A172 (cell line): Measurements from ENCODE around the gene LAMB4. TPM values are rescaled to one million over a fixed set of nuclear protein-coding genes. Genes with fewer than 3 reads are reported as not detected.

Source experiments
- DNase-seq: peaks from one replicate; pipeline ENCODE4 v3.0.0-alpha.2; 2015; ENCODE audit warnings: low spot score
- total RNA-seq: library from RNA; depleted of rRNA; stranded (reverse); fragments of >200 nt; shearing (Covaris generic); gene quantifications from 2 replicates; pipeline ENCODE4 v1.2.3, GENCODE V29; 2014

The LAMB4 gene
- total RNA-seq, 1 experiment from 2014 or later: not detected

DNA sequence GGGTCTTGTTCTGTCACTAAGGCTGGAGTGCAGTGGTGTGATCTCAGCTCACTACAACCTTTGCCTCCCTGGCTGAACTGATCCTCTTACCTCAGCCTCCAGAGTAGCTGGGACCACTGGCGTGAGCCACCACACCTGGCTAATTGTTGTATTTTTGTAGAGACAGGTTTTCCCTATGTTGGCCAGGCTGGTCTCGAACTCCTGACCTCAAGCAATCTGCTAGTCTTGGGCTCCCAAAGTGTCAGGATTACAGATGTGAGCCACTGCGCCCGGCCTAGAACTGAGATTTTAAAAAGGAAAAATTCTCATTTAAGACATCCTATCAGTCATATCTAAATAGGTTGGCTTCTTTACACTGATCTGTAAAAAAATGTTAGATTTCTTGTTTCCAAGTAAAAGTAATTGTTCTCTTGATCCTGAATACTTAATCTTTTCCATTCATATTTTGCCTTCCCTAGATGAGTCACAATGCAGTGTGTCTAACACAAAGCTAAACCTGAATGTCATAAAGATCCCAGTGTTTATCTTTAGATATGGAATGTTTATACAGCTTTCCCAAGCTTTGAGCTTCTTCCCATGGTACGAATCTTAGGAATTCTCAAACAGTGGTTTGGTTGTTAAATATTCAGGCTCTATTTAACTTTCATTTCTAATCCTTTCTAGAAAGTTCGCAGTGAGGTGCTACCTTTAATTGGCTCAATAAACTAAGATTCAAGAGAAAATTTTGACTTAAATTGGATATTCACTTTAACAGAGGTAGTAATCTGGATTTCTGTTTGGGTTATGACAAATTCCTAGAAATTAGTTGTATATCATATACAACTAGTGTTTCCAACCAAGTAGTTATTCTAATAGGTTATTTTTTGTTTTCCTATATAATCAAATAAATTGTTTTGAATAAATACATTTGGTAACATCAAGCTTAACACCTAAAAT lies 115.1 kb downstream of the LAMB4 start:
- DNase-seq: peak; percentile 94

DNA sequence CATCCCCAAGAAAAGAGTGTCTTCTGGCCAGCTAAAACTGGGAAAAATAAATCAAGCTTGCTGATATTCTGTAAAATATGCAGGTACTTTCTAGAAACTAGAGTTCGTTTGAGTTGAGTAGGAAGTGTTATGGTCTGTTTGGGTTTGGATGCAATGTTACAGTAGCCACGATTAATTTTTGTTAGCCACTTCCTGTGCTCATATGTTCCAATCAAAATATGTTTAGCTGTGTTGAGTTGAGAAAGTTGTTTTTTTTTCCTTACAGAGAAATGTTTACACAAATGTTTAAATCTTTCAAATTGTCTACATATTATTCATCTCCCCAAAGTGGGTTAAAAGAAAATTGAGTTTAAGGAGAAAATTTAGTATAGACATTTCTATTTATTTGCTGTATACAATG lies 115.9 kb downstream of the LAMB4 start:
- no peak for DNase-seq

GRCh38 chr7:108012499-108013430 lies 117.4 kb downstream of the LAMB4 start:
- no peak for DNase-seq

DNA sequence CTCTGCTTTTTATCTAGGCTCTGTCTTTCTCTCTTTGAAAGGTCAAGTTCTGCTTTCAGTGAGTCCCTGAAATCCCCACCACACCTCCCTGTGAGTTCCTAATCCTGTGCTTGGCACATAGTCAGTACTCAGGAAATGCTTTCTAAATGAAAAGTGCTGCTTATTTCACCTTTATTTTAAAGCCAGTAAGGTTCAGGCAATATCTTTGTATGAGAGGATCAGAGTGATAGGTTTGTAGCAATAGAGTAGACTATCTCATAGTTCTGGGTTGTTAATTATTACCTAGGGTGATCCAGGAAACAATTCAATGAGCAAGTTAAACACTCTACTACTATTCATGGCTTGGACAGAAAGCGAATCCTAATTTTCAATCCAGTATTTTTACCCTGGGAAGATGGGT lies 119.8 kb downstream of the LAMB4 start:
- no peak for DNase-seq

- DNase-seq: no peak
These were observed 120.3 kb downstream of the LAMB4 start for GRCh38 chr7:108009873-108010272.

- no peak for DNase-seq
These were observed 121.3 kb downstream of the LAMB4 start for GRCh38 chr7:108008827-108009226.

- no peak for DNase-seq
These were observed 121.9 kb downstream of the LAMB4 start for GRCh38 chr7:108008240-108008639.

GRCh38 chr7:108007762-108008161 lies 122.4 kb downstream of the LAMB4 start:
- no peak for DNase-seq

DNA sequence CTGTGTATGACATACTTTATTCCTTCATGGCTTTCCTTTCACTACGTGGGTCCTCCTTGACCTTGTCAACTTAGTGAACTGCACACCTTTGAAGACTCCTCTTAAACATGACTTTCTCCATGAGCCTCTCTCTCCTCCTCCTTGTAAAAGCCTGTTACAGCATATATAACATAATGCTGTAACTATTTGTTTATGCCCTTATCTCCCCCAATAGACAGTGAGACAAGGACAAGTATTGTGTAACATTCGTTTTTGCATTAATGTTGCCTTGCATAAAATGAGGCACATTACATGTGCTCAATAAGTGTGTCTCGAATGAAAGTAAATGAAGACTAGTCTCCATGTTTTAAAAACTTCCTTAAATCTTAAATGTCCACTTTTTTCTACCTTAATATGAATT lies 122.9 kb downstream of the LAMB4 start:
- DNase-seq: no peak

DNA sequence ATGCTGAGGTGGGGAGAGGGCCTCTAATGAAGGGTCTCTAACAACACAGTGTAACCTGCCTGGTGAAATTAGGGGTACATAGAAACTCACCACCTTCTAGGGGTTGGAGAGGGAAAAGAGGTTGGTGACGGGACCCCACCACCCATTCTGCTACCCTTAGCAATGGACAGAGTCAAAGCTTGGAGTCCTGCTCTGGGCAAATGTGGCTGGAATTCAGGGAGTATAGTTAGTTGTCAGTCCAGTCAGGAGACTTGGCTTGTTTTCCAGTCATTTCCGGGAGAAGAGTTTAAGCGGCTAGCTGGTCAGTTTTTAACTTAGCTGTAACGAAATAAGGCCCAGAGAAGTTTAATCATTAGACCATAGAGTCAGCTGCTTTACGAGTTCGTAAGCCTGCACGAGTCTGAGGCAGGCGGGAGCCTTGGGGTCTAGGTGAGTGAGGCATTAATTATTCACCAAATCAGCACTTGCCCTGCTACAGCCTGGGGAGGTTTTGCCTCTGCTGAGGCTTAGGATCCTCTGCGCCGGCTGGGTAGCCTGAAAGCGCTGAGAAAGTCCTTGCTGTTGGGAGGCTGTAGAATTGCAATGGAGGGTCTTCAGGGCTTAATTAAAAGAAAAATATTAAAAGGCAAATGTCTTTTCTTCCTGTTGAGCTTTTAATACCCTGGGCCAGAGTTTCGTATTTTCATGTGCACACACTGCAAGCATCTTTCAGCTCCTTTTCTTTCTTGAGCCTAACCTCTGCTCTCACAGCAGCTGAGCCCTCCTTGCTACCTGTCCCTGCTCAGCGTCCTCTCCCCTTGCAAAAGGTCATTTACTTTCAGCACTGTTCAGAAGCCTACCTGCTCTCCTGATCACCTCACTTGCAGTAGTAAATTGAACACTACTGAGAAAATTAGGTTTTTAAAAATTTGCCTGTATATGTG lies 125.7 kb downstream of the LAMB4 start:
- peak; percentile 56 for DNase-seq

DNA sequence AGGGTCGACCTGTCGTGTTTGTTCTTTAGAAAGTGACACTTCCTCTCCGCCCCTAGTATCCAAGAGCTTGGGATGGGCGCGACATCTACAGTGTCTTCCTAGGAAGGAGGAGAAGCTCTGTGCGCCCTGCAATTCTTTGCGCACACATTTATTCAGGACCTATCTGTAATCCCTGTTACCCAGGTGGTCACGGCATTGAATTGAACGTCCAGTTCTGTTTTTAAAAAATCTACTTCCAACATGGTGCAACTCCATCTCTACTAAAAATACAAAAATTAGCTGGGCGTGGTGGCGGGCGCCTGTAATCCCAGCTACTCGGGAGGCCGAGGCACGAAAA lies 126.6 kb downstream of the LAMB4 start:
- no peak for DNase-seq

- peak; percentile 77 for DNase-seq
These were observed 127.2 kb downstream of the LAMB4 start, which contains the start of gene LAMB1 for GRCh38 chr7:108002726-108003598. Gene LAMB1, minus strand, starts transcription at chr7:108003161. Its CDS starts 276 bp downstream, at chr7:108002885.

- DNase-seq: no peak
These were observed 128.1 kb downstream of the LAMB4 start for GRCh38 chr7:108001764-108002725.

DNA sequence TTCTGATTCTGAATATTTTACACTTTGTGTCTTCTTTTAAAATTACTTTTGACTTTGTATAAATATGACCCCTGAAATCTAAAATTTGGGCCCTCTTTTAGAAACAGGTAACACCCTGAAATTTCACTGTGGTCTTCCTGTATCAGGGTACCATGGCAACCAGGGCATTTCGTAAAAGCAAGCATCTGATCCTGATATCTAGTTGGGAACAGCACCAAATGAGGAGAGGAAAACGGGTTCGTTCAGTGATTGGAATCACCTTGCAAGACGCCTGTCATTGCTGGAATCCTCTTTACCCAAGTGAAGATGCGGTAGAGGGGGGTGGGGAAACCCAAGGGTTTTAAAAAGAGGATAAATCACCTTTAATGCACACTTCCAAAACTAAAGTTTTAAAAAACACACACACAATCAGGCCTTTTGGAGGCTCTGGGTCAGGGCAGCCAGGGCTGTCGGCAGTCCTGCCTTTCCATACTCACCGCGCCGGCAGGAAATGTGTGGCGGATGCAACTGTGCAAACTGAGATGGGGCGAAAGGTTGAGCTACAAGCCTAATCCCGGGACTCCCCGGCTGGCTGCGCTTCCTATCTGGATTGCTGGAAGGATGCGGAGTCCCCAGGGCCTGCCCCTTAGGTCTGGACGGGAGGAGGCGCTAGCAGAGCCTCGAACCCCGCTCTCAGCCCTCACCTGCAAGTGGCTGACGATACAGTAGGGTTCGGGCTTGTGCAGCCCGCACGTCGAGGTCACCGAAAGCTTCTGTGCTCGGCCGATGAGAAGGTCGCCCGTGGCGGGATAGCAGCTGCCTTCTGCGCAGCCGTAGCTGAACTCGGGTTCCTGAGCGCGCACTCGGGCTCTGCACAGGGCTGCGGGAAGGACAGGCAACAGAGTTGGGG lies 129.0 kb downstream of the LAMB4 start:
- DNase-seq: no peak

GRCh38 chr7:107999779-108000560 lies 130.2 kb downstream of the LAMB4 start:
- no peak for DNase-seq

GRCh38 chr7:107998660-107999480 lies 131.3 kb downstream of the LAMB4 start:
- DNase-seq: no peak
